Dedifferentiated amniotic fluid mesenchymal stem cell (primary cell): ENCODE measurements around the gene CDC42BPB.
"Not testable (repeated sequence)": the region's sequence is repeated elsewhere in the genome, so short reads cannot be mapped to it uniquely, and the experiment has no call there.

ENCODE experiments used
- DNase-seq: peaks from one replicate; pipeline ENCODE4 v3.0.0-alpha.2; 2016; ENCODE audit errors: extremely low spot score

Gene CDC42BPB

DNA sequence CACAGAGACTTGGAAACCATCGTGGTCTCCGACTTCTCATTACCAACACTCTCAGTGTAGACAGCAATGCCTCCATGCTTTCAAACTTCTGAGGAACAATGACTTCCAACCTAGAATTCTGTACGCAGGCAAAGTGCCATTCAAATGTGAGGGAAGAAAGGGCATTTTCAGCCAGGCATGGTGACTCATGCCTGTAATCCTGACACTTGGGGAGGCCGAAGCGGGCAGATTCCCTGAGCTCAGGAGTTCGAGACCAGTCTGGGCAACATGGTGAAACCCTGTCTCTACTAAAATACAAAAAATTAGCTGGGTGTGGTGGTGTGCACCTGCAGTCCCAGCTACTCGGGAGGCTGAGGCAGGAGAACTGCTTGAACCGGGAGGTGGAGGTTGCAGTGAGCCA lies 9.9 kb downstream of the CDC42BPB start:
- not testable (repeated sequence) for DNase-seq

DNA sequence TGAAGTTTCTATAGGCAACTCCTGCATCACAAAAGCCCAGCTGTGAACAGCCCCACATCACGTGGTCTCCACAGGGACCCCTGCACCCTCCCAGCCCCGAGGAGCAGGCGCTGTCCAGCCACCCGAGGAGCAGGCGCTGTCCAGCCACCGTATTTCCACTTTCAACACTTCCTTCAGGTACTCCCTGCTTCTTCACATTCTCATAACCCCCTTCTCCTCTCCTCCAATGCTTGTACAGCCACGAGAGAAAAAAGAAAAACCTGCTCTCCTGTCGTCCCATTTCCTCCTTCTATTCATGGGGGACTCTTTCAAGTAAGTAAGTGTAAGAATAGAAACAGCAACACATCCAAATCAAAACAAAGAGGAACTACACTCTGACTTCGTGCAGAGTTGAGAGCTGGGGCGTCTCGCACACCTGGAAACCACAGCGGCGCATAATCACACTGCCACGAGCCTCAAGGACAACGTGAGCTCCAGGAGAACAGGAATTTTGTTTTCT lies 11.9 kb downstream of the CDC42BPB start:
- no peak for DNase-seq

DNA sequence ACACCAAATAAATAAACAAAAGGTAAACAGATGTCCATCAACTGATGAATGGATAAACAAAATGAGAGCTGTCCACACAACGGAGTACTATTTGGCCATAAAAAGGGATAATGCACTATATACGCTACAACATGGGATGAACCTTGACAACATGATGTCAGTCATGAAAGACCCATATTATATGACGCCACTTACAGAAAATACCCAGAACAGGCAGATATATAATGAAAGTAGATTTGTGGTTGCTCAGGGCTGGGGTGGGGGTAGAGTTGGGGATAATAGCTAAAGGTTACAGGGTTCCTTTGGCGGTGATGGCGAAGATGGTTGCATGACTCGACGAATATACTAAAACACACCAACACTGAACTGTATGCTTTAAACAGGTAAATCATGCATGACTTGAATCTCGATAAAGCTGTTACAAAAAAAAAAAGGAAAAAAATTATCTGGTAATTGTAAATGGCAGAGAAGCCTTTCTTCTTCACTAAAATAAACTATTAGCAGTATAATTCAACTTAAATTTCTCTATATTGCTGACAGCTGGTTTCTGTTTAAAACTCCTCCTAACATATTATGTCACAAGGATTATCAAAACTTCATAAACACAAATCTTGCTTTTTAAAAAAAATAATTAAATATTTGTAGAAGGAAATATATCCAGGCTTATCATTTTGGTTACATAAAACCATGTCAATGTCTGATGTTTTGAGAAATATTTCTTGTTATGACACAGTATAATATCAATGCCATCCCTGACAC lies 13.9 kb downstream of the CDC42BPB start:
- no peak for DNase-seq

DNA sequence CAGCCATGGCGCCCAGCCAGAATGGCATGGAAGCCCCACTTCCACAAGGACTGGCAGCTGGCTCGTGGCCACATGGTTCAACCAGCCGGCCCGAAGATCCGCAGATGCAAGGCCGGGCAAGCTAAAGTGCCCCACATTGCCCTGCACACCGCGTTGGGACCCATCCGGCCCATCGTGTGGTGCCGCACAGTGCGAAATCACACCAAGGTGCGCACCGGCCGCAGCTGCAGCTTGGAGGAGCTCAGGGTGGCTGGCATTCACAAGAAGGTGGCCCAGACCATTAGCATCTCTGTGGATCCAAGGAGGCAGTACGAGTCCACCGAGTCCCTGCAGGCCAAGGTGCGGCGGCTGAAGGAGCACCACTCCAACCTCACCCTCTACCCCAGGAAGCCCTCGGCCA lies 15.9 kb downstream of the CDC42BPB start:
- no peak for DNase-seq

DNA sequence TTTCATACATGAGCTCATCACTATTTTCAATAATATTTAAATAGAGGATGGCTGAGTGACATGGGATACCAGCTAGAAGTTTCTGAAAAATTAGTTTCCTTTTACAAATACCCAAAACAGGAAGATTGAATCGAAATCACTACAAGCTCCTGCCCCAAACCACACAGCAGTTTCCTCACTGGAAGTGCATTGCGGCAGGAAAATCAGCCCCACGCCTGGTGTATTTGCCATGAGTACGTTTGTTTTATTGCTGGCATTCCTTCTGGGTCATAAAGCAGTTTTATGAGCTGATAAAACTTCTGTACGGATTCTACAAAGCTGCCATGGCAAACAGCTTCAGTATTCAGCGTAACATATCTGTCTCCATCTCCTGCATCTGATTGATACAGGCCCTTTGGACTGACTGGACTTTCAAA lies 23.7 kb downstream of the CDC42BPB start:
- no peak for DNase-seq

DNA sequence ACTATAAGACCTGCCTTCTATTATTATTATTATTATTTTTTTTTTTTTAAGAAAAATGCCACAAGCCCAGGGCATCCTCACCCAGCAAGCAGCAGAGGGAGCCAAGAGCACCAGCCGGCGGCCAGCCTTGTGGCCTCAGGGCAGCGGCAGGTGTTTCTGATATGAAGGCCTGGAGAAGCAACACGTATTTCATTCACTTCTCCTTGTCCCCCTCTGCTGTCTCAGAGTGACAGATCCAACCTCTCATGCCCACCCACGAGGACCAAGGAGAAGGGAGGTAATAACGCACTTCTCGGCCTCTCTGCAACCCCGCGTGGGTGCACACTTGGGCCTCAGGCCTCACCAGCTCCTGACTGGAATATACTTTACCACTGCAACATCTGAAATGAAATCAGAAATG lies 25.4 kb downstream of the CDC42BPB start:
- DNase-seq: no peak

DNA sequence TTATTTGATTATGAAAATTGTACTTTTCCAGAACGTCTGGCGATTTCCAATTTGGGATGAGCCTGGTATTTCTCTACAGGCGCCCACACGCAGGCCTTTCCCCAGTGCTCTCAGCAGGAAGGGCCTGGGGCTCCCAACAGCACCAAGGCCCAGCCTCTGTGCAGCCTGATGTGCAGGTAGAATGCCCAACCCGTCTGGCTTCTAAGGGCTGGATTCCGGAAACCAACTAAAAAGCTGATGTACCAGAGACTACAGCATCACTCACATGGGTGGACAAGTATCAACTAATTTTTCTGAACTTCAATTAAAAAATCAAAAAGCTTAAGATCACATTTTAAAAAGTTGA lies 25.8 kb downstream of the CDC42BPB start:
- DNase-seq: no peak

DNA sequence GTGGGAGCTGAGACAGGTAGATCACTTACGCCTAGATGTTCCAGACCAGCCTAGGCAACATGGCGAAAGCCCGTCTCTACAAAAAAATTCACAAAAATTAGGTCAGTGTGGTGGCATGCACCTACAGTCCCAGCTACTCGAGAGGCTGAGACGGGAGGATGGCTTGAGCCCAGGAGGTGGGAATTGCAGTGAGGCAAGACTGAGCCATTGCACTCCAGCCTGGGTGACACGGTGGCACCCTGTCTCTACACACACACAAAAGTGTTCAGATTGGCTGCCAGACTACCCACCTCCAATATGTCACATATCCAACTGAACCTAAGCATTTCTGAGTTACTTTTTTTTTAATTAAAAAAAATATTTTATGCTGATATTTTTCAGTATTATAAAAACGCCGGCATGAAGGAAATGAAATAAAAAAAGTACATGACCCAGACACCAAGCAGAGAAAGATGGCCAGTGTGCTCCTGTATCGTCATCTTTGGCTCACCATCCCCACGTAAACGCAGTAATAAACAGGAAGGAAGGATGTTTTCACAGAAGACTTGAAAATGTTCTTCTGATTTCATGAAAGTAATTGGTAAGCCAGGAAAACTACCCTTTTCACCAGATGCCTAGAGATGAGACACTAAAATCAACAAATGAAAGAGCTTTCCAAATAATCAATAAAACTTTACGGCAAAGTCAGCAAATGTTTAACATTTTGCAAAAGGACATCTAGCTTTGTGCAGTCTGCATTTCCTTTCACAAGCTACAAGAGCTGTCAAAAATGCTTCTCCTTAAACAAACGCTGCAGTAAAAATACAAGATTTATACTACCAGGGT lies 26.4 kb downstream of the CDC42BPB start:
- DNase-seq: no peak

DNA sequence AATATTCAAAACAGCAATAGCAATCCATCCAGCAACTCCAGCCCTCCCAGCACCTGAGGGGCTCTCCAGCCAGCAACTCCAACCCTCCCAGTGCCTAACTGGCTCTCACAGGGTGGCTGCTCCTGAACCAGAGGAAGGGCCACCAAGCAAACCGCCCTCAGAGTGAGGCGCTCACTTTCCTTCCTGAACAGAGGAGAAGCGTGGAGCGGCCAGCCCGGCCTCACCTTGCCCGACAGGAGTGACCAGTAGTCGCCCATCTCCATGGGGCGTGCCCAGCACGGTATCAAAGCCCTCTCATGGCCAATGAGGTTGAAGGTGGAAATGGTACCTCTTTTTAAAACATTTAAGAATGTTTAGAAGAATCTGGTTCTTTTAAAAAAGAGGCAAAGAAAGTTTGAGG lies 27.4 kb downstream of the CDC42BPB start:
- no peak for DNase-seq

DNA sequence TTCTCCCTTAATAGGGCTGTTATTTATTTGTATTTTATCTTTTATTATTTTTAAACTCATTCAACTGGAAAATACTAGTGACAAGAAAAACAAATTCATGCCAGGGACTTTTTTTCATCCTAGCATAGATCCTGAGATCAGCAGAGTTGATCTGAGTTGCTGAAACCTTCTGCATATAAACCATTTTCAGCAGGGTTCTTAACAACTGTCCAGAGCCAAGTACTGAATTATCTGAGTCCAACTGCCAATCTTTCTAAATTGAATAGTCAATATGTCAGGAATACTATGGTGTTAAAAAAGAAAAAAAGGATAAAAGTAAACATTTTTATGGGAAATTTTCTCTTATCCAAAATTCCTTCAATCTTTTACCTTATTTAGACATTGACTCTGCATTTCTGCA lies 28.6 kb downstream of the CDC42BPB start:
- DNase-seq: no peak

DNA sequence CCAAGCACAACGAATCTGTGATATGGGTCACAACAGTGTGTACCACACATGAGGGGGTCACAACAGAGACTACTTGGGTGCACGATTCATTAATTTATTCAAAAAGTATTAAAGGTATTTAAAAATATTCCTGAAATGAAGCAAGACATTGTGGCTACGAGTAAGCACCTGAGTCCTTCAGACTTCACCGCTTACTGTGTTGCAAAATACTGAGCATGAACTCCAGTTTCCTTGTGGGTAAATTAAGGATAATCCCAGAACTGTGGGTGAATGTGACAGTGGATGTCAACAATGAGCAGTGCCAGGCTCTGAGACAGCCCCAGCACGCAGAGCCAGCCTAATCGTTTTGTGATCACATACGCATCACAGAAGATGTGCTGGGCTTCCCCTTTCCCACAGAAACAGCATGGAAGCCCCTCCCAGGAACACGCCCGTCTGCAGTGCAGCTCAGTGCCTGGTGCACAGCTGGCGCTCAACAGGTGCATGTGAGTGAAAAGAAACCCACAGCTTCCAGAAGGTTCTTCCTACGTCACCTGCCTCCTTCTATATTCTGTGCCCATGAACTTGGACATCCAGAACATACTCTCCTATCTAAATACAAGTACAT lies 29.1 kb downstream of the CDC42BPB start:
- no peak for DNase-seq

DNA sequence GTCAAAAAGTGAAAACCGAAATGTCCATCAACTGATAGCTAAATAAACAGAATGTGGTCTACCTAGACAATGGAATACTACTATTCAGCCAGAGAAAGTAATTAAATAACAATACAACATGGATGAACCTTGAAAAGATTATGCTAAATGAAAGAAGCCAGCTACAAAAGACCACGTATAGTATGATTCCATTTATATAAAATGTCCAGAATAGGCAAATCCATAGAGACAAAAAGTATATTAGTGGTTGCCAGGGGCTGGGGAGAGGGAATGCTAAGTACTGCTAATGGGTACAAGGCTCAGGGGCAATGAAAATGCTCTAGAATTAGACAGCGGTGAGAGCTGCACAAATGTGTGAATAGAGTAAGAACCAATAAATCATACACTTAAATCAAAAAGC lies 29.9 kb downstream of the CDC42BPB start:
- no peak for DNase-seq

DNA sequence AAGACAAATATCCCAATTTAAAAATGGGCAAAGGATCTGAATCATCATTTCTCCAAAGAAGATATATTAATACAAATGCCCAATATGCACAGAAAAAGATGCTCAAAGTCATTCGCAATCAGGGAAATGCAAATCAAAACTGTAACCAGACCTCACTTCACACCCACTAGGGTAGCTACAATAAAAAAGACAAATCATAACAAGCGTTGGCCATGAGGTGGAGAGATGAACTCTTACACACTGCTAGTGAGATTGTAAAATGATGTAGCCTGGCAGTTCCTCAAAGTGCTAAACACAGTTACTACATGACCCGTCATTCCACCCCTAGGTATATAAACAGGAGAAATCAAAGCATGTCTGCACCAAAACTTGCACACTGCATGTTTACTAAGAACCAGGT lies 30.4 kb downstream of the CDC42BPB start:
- DNase-seq: no peak

DNA sequence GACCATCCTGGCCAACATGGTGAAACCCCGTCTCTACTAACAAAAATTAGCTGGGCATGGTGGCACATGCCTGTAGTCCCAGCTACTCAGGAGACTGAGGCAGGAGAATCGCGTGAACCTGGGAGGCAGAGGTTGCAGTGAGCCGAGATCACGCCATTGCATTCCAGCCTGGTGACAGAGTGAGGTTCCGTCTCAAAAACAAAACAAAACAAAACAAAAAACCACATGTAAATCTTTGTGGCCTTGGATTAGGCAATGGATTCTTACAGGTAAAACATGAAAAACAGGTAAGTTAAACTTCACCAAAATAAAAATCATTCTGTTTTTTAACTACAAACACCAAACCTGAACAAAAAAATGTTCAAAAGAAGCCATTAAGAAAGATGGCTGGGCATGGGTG lies 31.2 kb downstream of the CDC42BPB start:
- not testable (repeated sequence) for DNase-seq

DNA sequence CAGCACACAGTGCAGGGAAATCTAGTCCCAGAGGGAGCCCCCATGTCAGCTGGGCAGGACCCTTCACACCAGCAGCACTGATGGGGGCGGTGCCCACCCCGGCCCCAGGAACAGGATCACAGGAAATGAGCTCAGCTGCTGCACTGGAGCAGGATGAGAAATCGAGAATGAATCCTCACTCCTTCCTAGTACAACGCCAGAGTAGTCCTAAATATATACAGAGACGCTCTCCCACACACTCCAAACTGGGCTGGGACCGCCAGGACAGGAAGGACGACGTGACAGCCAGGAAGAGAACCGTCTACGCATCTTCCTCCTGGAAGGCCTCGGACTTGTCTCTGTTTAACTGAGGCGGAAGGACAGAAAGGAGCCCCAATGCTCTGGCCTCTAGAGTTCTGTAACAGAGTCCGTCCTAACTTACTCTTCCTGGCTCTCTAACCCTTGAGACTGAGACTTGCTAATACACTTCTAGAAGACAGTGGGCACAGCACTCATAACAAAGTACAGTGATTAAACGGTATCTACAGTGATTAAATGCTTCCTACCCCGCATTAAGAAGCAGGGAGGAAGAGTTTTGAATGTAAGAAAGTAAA lies 33.4 kb downstream of the CDC42BPB start:
- DNase-seq: no peak

DNA sequence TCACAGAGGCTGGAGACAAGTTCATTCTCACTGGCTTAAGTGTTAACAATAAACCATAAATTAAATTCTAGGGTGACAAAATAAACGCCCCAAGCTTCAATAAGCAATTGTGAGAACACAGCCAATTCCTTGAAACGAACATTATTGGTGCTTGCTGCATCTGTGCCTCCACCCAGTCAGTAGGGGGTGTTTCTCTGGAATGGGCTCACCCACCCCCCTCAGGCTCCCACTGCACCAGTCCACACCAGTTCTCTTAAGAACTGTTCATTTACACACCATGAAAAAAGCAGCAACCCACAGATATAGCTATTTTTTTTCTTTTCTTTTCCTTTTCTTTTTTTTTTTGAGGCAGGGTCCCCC lies 34.7 kb downstream of the CDC42BPB start:
- no peak for DNase-seq

DNA sequence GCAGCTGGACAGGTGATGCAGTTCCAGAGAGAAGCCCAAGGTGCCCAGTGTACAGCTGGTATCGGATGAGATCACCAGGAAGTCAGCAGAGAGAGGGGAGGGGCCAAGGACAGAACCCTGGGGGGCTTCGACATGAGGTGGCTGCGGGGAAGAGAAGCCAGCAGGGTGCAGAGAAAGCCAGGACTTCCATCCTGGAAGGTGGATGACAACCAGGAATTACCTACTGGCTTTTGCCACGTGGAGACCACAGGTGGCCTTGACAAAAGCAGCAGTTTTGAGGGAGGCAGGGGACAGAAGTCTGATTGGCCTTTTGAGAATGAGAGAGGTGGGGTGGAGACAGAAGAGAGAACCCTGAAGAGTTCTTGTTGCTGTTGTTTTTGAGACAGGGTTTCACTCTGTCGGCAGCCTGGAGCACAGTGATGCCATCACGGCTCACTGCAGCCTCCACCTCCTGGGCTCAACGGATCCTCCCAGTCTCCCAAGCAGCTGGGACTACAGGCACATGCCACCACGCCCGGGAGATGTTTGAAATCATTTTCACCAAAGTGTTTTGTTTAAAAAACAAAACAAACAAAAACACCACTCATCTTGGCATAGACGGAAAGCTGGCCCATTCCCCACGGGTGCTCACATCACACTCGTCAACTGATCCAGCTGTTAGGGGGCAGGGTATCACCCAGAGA lies 35.2 kb downstream of the CDC42BPB start:
- no peak for DNase-seq

DNA sequence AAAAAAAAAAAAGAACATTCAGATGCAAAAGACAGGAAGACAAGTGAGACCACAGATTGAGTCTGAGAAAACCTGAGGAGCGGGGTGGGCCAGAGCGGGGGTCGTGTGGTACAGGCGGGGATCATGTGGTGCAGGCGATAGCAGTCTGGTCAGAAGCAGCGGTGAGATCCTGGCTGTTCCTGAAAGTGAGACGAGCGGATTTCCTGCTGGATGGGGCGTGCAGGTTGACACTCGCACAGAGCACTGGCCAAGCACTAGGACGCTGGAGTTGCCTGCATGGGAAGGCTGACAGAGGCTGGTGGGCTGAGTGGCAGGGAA lies 35.7 kb downstream of the CDC42BPB start:
- no peak for DNase-seq

DNA sequence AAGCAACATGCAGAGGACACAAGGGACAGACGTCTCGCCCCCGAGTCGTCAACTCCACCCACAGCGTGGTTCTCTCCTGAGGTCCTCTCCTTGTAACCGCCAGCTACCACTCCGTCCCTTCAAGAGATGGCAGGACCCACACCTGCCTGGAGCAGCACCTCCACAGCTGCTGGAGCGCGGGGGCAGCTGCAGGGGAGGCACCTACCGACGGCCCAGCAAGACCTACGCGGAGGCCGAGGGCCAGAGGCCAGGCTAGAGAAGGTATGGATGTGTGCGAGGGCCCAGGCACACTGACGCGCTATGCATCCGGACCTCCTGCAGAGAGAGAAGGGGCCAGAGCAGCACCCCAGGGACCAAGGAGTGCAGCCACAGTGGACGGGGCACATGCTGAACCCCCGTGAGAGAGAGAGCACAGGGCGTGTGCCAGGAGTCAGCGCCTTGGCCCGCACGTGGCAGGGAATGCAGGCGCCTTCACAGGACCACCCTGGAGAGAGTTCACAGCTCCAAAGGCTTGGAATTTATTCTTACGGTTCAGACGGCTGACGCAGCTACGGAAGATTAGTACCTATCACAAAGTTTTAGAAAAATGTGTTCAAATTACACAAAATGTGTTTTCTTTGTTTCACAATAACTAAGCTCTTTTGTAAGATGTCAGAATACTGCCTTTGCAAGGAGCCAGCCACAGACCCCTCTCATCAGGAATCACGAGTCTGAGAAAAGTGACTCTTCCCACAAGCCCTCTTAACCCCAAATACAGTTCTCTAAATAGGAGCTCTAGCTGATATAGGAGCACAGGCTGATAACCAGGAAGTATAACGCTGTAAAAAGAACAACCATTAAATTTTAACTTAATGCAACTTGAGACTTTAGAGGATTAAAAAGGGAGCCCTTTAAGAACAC lies 36.8 kb downstream of the CDC42BPB start:
- no peak for DNase-seq

DNA sequence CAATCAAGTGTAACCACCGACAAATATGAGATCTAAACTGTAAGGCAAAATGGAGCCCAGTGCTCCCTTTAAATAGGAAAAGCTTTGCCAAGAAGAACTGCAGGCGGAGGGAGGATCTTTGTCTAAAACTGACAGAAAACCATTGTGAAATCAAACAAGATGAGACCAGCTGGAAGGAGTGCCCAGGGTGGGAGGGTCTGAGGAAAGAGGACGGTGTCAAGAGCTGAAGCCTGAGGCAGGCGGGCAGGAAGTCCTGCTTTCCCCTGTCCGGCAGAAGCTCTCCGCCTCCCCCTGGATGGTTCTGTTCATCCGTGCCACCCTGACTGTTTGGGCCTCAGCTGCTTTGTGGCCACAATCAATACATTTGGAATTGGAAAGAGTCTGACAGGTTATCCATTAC lies 37.5 kb downstream of the CDC42BPB start:
- no peak for DNase-seq

DNA sequence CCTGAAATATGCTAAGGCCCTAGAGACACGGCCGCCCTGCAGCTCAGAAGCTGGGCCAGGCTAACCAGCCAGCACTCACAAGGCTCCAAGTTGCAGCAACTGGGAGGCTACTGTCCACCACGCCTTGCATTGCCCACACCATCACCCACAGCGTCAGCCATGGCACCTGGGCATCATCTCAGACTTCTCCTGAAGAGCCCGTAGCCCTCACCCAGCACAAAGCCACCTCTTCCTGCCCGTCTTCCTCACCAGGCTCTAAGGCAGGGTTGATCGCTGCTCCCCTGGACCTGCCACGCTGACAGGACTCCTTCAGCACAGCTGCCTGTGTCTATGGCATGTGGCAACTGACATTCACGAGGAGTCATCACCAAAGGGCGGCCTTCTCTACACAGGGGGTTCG lies 38.1 kb downstream of the CDC42BPB start:
- DNase-seq: no peak
